ENCODE results near the gene ATP6V0A4. TPM values are rescaled to one million over a fixed set of nuclear protein-coding genes. Genes with fewer than 3 reads are reported as not detected.

ATP6V0A4 gene
- total and polyA plus RNA-seq, 2 of the 13 experiments (the other 11 are each of a cell fraction or from before 2014, with no cell fraction given), result 0.24 to 0.25 TPM

DNA sequence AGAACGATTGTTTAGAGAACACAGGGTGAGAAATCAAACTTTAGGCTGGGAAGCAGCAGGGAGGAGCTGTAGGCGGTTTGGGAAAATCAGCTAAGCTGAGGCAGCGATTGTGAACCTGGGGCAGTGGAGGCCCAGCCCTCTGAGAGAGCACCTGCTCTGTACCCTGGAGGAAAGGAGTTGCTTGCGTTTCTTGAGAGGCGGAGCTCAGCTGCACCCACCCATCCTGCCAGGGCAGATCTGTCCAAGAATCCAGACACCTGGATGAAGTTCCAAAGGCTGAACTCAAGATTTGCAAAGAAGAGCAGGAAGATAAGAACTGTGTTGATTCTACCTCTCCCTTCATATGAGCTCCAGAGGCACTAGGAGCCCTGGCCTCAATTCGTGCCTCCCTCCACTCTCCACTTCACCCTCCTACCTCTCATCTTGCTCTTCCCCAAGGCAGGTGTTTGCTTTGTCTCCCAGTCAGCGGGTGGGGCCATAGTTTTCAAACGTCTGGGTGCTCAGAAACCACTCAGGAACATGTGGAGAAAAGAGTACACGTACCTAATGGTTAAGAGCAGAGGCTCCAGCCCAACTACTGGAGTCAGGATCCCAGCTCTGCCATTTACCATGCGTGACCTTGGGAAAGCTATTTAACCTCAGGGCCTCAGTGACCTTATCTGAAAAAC is 21.7 kb downstream of the ATP6V0A4 start:
- Histone ChIP-seq H3K27me3 (ENCODE audit: control insufficient read depth in 1 of 2, insufficient read depth in 2 of 2, low read length in 2 of 2) (peaks cover 0 to 9% of the 10 kb centered on the region in 2 experiments; a peak in 1 of 5 replicates), H2AFZ (ENCODE audit: low read length) (no peak overlapping the region), H3K79me2 (ENCODE audit: insufficient read depth, low read length) (no peaks in the 10 kb centered on the region), H3K4me2 (ENCODE audit: low read depth, low read length) (no peak overlapping the region), H3K4me3 (replicated peaks in 1 of 3; ENCODE audit: insufficient read depth in 1 of 3, low read depth in 2 of 3, low read length in 3 of 3) (no peak overlapping the region), H3K4me1 (ENCODE audit: insufficient read depth, low read length) (peaks cover 25% of the 10 kb centered on the region), H3K36me3 (replicated peaks in 1 of 2; ENCODE audit: control insufficient read depth in 1 of 2, insufficient read depth in 2 of 2, low read length in 2 of 2) (no peaks in the 10 kb centered on the region), H3K9ac (ENCODE audit: insufficient read depth, low read depth, low read length) (no peak overlapping the region), H3K27ac (ENCODE audit: extremely low read length, insufficient read depth, low read length) (no peak overlapping the region), H3K9me3 (ENCODE audit: low read length) (no peaks in the 10 kb centered on the region), H4K20me1 (ENCODE audit: insufficient read depth, low read length) (no peaks in the 10 kb centered on the region)
- DNase-seq (ENCODE audit: low spot score) (no peak), ATAC-seq (no peak; the same call in 2 of the 3 replicates), FAIRE-seq (no peak)
- CTCF ChIA-PET (ENCODE audit: low intra/inter-chr PET ratio, low total read pairs), result no interaction called here
- 15% methylated on average over 10 of the region's 10 CpGs for WGBS (ENCODE audit: low lambda C conversion rate)
- intact Hi-C loops (cut with micrococcal nuclease; ENCODE audit: unreplicated experiment), result no loop called here
- BruUV-seq (replicated peaks), result no TSS peak
- in situ Hi-C loops (cut with HindIII; ENCODE audit: extremely low pct_ligation_motif_present, low pct_unique_long_range_greater_than_20kb), result no loop called here
- POLR2A ChIA-PET, result no interaction called here
- TF ChIP-seq NR2C2 (CRISPR knock-in tag; IDR thresholded peaks at IDR 0.05; ENCODE audit: borderline replicate concordance) (no peak), ZNF572 (CRISPR knock-in tag; IDR thresholded peaks at IDR 0.05) (no peak), ZSCAN29 (CRISPR knock-in tag; conservative IDR thresholded peaks at IDR 0.05) (no peak), RARG (CRISPR knock-in tag; IDR thresholded peaks at IDR 0.05; ENCODE audit: low read depth) (no peak), NR2F6 (IDR thresholded peaks at IDR 0.05) (no peak), NR2F6 (CRISPR knock-in tag; IDR thresholded peaks at IDR 0.05) (no peak), PTBP1 (IDR thresholded peaks at IDR 0.05; ENCODE audit: low read depth, low read length, poor library complexity, severe bottlenecking) (no peak), ZIK1 (CRISPR knock-in tag; IDR thresholded peaks at IDR 0.05; ENCODE audit: borderline replicate concordance, low read depth) (no peak), ZNF552 (CRISPR knock-in tag; IDR thresholded peaks at IDR 0.05; ENCODE audit: borderline replicate concordance) (no peak), SRF (IDR thresholded peaks at IDR 0.05; ENCODE audit: low read depth, low read length) (no peak), MIER2 (CRISPR knock-in tag; IDR thresholded peaks at IDR 0.05) (no peak)
- TF ChIP-seq, protein P1, sequence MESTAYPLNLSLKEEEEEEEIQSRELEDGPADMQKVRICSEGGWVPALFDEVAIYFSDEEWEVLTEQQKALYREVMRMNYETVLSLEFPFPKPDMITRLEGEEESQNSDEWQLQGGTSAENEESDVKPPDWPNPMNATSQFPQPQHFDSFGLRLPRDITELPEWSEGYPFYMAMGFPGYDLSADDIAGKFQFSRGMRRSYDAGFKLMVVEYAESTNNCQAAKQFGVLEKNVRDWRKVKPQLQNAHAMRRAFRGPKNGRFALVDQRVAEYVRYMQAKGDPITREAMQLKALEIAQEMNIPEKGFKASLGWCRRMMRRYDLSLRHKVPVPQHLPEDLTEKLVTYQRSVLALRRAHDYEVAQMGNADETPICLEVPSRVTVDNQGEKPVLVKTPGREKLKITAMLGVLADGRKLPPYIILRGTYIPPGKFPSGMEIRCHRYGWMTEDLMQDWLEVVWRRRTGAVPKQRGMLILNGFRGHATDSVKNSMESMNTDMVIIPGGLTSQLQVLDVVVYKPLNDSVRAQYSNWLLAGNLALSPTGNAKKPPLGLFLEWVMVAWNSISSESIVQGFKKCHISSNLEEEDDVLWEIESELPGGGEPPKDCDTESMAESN (CRISPR knock-in tag; conservative IDR thresholded peaks at IDR 0.05), result no peak

Data from HepG2 (cell line).